CD4-positive, alpha-beta T cell treated with Interleukin-1 beta for 1 hour (primary cell): Measurements from ENCODE around the gene RASGRP2.
A peak's percentile ranks its signal among the peaks of the same experiment; 100 is the strongest.

Experiments
- DNase-seq, 2 donors: peaks; one replicate each; pipeline ENCODE4 v3.0.0-alpha.2; 2020 to 2022

Gene RASGRP2

GRCh38 chr11:64739871-64740270 lies 4.1 kb downstream of the RASGRP2 start:
- DNase-seq: no peak

- no peak for DNase-seq
Measured at GRCh38 chr11:64736654-64737053, 7.3 kb downstream of the RASGRP2 start.

DNA sequence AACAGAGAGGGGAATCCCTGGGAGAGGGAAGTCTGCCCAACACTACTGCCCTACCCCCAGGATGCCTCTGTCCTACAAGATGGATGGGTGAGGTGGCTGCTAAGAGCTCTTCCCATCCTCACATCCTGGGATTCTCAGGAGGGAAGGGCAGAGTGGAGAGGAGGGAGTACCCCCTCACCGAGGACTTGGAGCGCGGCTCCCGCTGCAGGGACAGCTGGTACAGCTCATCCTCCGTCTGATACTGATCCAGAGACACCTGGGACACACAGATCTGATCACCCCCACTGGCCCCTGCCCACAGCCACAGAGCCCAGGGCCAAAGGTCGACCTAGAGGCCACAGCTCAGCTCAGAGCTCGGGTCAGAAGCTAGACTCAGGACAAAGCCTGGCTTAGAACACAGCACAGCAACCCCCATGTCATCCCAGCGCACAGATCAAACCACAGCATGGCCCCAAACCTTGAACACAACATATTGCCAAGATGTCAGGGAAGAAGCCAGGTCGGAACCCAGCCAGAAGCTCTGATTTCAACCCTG lies 8.2 kb downstream of the RASGRP2 start:
- DNase-seq: no peak

- no peak for DNase-seq
Measured at GRCh38 chr11:64734811-64735724, 8.9 kb downstream of the RASGRP2 start.

DNA sequence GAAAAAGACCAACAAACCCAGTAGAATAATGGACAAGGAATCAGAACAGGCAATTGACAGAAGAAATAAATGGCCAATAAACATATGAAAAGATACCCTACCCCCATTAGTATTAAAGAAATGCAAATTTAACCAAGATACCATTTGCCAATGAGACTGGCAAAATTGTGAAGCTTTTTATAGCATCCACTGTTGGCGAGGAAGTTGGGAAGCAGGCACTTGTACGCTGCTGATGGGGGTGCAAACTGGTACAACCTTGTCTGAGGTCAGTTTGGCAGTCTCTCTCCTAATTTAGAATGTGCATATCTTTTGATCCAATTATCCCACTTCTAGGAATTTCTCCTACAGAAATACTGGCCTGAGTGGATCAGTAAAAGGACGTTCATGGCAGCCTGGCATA lies 12.3 kb downstream of the RASGRP2 start:
- DNase-seq: no peak

- no peak for DNase-seq
Measured at GRCh38 chr11:64729851-64730382, 14.0 kb downstream of the RASGRP2 start.

GRCh38 chr11:64728757-64729365 lies 15.1 kb downstream of the RASGRP2 start:
- DNase-seq: no peak

DNA sequence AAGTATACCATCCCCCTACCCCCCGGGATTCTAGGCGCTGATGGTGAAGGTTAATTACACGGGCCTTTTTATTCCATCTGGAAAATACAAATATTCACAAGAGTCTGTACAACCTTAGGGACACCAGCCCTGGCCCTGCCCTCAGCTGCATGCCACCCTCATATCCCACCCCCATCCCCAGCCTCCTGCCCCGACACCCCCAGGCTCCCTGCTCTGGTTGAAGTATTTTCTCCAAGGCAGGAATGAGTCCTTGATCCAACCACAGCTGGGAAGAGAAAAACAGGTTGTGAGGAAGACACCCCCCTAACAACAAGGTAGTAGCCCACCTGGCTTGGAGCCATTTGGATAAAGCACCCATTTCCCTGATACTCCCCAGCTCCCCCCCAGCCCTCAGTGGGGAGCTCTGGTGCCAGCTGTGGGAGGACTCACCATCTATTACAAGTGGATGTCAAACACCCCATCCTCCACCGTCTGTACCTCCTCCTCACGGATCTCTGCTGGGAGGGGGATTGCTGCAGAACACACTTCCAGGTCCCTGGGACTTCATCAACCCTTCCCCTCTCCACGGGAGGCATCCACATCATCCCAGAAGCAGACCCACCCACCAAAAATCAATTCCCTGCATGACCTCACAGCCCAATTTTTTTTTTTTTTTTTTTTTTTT lies 16.9 kb downstream of the RASGRP2 start:
- no peak for DNase-seq

DNA sequence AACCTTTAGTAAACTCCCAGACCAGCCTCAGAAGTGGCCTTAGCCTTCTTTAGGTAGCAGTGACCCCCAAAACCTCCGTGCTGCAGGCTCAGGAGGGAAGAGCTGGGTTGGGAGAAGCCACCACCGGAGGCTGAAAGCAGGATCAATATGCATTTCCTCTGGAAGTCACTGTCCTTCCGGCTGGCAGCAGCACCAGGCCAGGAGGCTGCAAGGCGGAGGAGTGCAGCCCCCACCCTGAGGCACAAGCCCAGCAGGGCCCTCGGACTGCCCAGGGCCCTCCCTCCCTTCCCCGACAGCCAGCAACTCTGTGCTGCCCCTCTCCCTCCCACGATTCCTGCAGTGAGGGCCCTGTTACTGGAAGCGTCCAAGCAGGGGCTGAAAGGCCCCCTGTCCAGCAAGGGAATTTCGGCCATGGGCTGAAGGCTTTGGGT lies 17.7 kb downstream of the RASGRP2 start:
- DNase-seq: no peak

- no peak for DNase-seq
Measured at GRCh38 chr11:64724863-64725532, 18.9 kb downstream of the RASGRP2 start.

DNA sequence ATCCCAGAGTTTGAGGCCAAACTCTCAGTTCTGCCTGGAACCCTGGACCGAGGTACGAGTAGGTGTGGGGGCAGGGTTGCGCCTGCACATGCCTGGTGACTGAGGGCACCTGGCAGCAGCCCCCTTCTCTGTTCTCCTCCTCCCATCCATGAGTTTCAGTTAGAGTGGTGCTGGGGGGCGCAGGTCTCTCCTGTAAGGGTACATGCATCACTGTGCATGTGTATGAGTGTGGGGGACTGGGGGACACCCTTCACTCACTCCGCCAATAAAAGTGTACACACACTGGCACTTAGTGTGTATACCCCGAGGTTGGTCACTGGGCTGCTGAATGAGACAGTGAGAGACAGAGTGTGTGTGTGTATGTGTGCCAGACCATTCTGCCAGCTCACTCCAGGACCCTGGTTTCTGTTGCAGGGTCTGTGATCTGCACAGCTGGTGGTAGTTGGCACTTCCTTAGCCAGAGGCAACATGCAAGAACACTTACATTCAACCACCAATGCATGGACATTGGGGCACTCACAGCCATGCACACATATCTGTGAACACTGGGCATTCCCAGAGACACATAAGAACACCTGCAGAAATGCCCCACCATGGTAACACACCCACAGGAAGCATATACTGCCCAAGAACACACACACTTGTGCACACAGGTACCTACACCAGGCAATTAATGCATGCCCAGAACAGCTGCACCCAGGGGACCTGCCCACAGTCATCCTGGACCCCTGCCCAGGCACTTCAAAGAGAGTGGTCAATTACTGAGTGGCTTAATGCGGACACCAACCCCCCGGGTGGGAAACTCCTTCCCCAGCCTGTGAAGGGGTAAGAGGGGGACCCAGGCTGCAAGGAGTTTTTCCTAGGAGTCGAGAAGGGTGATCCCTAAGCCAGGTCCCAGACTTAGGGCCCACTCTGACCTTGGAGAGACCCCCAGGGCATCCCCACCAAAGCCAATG lies 19.8 kb downstream of the RASGRP2 start:
- DNase-seq: no peak

DNA sequence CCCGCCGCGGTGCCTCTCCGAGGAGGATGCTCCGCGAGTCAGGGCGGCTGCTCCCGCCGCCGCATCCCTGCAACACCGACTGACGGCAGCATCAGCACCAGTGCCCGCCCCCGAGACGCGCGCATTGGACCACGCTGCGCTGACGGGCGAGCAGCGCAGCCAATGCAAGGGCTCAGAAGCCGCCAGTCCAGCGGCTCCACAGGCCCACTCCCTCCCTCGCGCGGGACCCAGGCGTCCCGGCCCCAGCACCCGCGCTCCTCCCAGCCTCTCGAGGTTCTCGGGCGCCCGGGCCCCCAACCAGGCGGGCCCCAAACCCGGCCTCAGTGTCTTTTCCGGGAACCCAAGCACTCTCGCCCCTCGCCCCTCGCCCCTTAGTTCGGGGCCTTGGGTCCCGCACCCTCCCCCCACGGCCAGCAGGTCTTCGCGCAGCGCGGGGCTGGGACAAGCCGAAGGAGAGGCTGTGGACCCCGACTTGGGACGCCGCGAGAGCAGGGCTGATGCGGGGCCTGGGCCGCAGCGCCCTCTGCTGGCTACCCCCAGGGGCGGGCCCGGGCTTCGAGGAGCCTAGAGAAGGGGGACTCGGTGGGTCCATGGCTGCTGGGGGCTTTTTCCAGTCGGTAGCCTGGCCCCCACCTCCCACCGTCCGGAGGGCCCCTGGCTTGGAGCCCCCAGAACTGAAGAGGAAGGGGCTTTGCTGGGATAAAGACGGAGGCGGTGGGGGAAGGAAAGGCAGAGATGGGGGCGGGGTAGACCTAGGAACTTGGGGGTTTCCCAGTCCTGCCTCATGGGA lies 20.6 kb downstream of the RASGRP2 start, which contains the start of gene NRXN2:
TSS of gene NRXN2 (minus strand) at position 81 of the 790 bp plus-strand sequence. CDS start 9,498 bp downstream, outside the sequence.
- DNase-seq: peak; percentile 87 to 88

DNA sequence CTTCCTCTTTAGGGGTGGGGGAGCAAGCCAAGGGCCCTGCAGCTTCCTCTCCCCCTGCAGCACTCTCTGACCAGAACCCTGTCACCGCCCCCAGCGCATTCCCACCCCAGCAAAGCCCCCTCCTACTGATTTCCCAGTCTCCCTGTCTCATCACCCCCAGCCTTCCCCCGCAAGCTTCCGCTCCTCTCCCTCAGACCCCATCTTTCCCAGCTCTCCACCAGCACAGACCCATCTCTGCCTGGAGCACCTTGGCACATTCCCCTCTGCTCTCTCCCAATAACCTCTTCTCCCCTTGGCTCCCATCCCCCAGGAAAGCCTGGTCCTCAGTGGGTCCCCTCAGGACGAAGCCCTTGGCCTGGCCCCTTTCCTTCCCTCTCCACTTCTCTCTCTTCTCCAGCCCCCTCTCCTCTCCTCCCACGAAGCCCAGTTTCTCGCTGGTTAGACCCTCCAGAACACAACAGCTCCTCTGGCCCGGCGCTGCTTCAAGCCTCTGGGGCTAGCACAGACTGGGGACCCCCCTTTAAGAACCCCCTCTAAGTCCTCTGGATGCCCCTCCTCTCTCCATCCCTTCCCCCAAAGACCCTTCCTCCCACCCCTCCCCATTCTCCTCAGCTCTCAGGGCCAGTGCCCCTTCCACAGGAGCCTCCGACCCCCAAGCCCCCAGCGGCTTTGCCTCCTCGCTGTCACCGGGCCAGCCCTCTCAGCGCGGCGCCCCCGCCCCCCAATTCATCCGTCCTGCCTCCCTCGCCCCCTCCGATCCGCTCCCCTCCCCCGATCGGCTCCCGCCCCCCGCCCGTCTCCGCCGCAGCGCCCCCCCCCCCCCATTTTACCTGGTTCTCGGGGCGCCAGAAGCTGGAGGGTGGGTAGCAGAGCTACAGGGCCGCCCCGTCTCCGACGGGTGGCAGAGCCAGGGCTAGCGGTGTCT lies 21.5 kb downstream of the RASGRP2 start:
- DNase-seq: no peak

GRCh38 chr11:64721359-64721699 lies 22.6 kb downstream of the RASGRP2 start:
- DNase-seq: no peak

- DNase-seq: no peak
Measured at GRCh38 chr11:64720640-64721358, 23.1 kb downstream of the RASGRP2 start.

DNA sequence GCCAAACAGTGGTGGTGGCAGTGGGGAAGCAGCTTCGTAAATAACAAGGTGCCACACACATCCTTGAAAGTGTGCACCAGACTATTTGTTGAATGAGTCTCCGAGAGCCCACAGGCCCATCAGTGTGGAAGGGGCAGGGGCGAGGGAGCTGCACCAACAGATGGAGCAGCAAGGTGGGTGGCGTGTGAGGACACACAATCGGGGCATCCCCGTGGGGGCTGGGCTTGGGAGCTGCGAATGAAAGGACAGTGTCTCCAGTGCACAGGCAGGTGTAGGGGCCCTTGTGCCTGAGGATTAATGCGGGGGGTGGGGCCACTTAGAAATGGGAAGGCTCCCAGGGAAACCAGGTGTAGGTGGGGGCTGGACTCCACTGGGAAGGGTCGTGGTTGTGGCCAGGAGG lies 23.8 kb downstream of the RASGRP2 start:
- no peak for DNase-seq

DNA sequence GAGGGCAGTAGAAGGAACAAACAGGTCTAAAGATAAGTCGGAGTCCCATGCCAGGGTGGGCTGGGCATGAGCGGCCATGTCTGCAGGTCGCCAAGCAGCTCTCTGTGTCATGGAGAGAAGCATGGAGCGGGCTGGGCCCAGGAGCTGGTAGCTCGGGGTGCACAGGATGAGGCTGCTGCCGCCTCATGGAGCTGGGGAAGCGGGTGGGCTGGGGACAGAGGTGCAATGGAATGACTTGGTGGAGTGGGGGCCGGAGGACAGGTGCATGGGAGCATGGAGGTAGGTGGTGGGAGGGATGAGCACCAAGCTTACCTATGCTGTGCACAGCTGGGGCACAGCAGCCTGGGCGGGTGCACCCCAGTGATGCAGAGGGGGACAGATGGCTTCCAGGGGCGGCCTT lies 24.5 kb downstream of the RASGRP2 start:
- no peak for DNase-seq

GRCh38 chr11:64718780-64719124 lies 25.2 kb downstream of the RASGRP2 start:
- no peak for DNase-seq
